Type B pancreatic cell (in vitro differentiated cells): ENCODE results near the gene CGNL1. TPM values are rescaled to one million over a fixed set of nuclear protein-coding genes. Genes with fewer than 3 reads are reported as not detected.

Experiments
- DNase-seq: peaks from one replicate; pipeline ENCODE4 v3.0.0; 2021; ENCODE audit warnings: mixed read lengths; ENCODE audit not compliant: unreplicated experiment; ENCODE audit errors: extremely low spot score
- H3K27ac Mint-ChIP-seq: 2 replicates; pipeline ENCODE4 v1.8.0; 2021; ENCODE audit warnings: mild to moderate bottlenecking, mixed read lengths
- H3K27me3 Mint-ChIP-seq: 2 replicates; pipeline ENCODE4 v1.8.0; 2021; ENCODE audit warnings: mixed read lengths
- H3K36me3 Mint-ChIP-seq: 2 replicates; pipeline ENCODE4 v1.8.0; 2021; ENCODE audit warnings: mixed read lengths
- H3K4me1 Mint-ChIP-seq: one replicate; pipeline ENCODE4 v1.8.0; 2021; ENCODE audit warnings: mixed read lengths; ENCODE audit not compliant: unreplicated experiment
- H3K4me3 Mint-ChIP-seq: 2 replicates; pipeline ENCODE4 v1.8.0; 2021; ENCODE audit warnings: mild to moderate bottlenecking, mixed read lengths
- H3K9me3 Mint-ChIP-seq: 2 replicates; pipeline ENCODE4 v1.8.0; 2021; ENCODE audit warnings: mixed read lengths
- CTCF ChIP-seq: fragments of 200-600 bp; sonication (generic); conservative IDR thresholded peaks from 2 replicates; pipeline ENCODE4 v1.5.0; 2021; ENCODE audit warnings: antibody characterized with exemption, mild to moderate bottlenecking
- total RNA-seq: library from RNA; stranded (reverse); gene quantifications from 2 replicates; pipeline ENCODE4 v1.2.1, GENCODE V29; 2021; ENCODE audit warnings: low replicate concordance

CGNL1 gene
- total RNA-seq, 1 donor from 2014 or later = 11.8 TPM

GRCh38 chr15:57544848-57545480 lies 168.7 kb downstream of the CGNL1 start:
- H3K36me3 Mint-ChIP-seq = peaks cover 10% of the 10 kb centered on the region
- H3K4me3 Mint-ChIP-seq = no peak overlapping the region
- peaks cover 10% of the 10 kb centered on the region for H3K4me1 Mint-ChIP-seq
- H3K27ac Mint-ChIP-seq = no peak overlapping the region
- H3K9me3 Mint-ChIP-seq = no peaks in the 10 kb centered on the region
- H3K27me3 Mint-ChIP-seq = no peaks in the 10 kb centered on the region
- no peak for DNase-seq
- no peak for TF ChIP-seq CTCF

GRCh38 chr15:57545995-57546394 lies 169.7 kb downstream of the CGNL1 start:
- Mint-ChIP-seq H3K4me3 (no peak overlapping the region), H3K4me1 (peaks cover 13% of the 10 kb centered on the region), H3K9me3 (no peaks in the 10 kb centered on the region), H3K36me3 (peaks cover 7% of the 10 kb centered on the region), H3K27me3 (no peaks in the 10 kb centered on the region), H3K27ac (no peak overlapping the region)
- TF ChIP-seq CTCF = no peak
- no peak for DNase-seq

- Mint-ChIP-seq H3K4me1 (peaks cover 22% of the 10 kb centered on the region), H3K9me3 (no peaks in the 10 kb centered on the region), H3K4me3 (no peak overlapping the region), H3K36me3 (peaks cover 10% of the 10 kb centered on the region), H3K27ac (no peak overlapping the region), H3K27me3 (no peaks in the 10 kb centered on the region)
- TF ChIP-seq CTCF = no peak
- no peak for DNase-seq
Observed at GRCh38 chr15:57547243-57547755, 171.0 kb downstream of the CGNL1 start.

DNA sequence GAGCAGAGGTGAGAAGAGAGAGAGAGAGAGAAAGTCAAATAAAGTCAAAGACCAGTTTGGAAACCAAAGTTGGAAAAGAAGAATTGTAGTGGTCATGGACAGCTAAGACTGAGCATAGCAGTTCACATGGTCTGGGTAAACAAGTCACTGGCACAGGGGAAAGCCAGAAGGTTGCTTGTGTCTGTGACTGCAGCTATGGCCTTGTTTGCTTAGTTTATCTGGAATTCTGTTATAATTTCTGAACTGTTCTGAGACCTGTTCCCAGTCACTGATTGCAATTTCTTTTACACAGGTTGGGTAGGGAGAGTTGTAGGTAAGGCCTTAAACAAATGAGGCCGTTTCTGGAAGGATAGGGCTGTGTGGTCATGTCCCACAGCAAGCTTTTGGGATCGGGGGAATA lies 172.0 kb downstream of the CGNL1 start:
- H3K27me3 Mint-ChIP-seq = no peaks in the 10 kb centered on the region
- peaks cover 23% of the 10 kb centered on the region for H3K4me1 Mint-ChIP-seq
- peak overlapping the region; percentile 84 for H3K27ac Mint-ChIP-seq
- no peak for TF ChIP-seq CTCF
- H3K36me3 Mint-ChIP-seq = peaks cover 10% of the 10 kb centered on the region
- no peaks in the 10 kb centered on the region for H3K9me3 Mint-ChIP-seq
- no peak for DNase-seq
- no peak overlapping the region for H3K4me3 Mint-ChIP-seq

DNA sequence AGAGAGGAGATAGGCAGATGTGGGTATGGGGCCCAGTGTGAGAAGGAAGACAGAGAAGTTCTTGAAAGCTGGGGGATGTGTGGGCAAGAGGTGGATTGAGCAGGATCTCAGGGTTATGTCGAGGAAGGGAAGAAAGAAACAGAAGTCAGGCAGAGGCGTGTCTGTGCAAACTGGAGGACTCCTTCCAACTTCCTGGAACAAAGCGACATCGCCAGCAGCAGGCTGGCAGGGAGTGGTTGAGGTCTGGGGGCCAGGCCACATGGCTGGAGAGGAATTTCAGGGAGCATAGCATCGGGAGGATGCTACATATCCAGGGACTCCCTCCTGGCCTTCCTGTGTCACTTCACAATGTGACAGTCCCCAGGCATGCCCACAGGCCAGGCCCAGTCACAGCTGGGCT lies 172.5 kb downstream of the CGNL1 start:
- no peaks in the 10 kb centered on the region for H3K9me3 Mint-ChIP-seq
- no peak overlapping the region for H3K4me3 Mint-ChIP-seq
- no peak for DNase-seq
- H3K36me3 Mint-ChIP-seq = peaks cover 10% of the 10 kb centered on the region
- peak overlapping the region; percentile 84 for H3K27ac Mint-ChIP-seq
- no peak for TF ChIP-seq CTCF
- no peaks in the 10 kb centered on the region for H3K27me3 Mint-ChIP-seq
- peaks cover 23% of the 10 kb centered on the region for H3K4me1 Mint-ChIP-seq

DNA sequence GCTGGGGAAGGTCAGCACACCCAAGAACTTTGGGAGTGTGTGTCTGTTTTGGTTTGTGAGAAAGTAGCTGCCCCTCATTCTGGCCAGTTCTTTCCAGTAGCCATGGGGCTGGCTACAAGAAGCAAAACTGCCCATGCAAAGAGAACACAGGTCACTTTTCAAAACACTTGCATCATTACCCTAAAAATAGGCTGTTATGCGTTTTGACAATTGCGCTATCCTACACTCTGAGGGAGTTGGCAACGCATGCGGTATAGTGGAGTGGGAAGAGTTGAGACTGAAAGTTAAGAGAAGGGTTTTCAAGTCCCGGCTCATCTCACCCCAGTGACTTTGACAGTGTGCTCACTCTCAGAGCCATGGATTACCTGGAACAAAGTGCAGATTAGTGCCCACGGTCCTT lies 173.6 kb downstream of the CGNL1 start:
- Mint-ChIP-seq H3K9me3 (no peaks in the 10 kb centered on the region), H3K27ac (no peak overlapping the region), H3K4me3 (no peak overlapping the region), H3K4me1 (peaks cover 32% of the 10 kb centered on the region), H3K36me3 (peaks cover 10% of the 10 kb centered on the region), H3K27me3 (no peaks in the 10 kb centered on the region)
- no peak for DNase-seq
- no peak for TF ChIP-seq CTCF
